Peyer's patch (tissue), 4 donors: ENCODE measurements around the gene LBHD2. TPM values are rescaled to one million over a fixed set of nuclear protein-coding genes. Genes with fewer than 3 reads are reported as not detected.

ENCODE experiments used
- DNase-seq, 3 donors: peaks; one replicate each; pipeline ENCODE4 v3.0.0-alpha.2; 2017 to 2019
- H3K27ac ChIP-seq, 4 donors: fragments of 200-600 bp; sonication (generic); one replicate each; pipeline ENCODE4 v1.5.1; 2016 to 2019
- H3K27me3 ChIP-seq, 2 donors: fragments of 200-600 bp; sonication (generic); one replicate each; pipeline ENCODE4 v1.5.1; 2019
- H3K36me3 ChIP-seq, 3 donors: fragments of 200-600 bp; sonication (generic); one replicate each; pipeline ENCODE4 v1.5.1; 2016 to 2019
- H3K4me1 ChIP-seq, 4 donors: fragments of 200-600 bp; sonication (generic); one replicate each; pipeline ENCODE4 v1.5.1; 2016 to 2019
- H3K4me3 ChIP-seq, 4 donors: fragments of 200-600 bp; sonication (generic); 1 replicate in 3 of 4; 2 replicates in 1 of 4; pipeline ENCODE4 v1.5.1; 2016 to 2019; ENCODE audit warnings: mild to moderate bottlenecking in 1 of 4
- H3K9me3 ChIP-seq, 4 donors: fragments of 200-600 bp; sonication (generic); one replicate each; pipeline ENCODE4 v1.5.1; 2016 to 2019; ENCODE audit warnings: mild to moderate bottlenecking in 1 of 4
- POLR2A ChIP-seq, 2 donors: fragments of 450-650 bp; IDR thresholded peaks; one replicate each; pipeline ENCODE4 v1.5.1; 2017; ENCODE audit warnings: antibody characterized with exemption in 2 of 2, mild to moderate bottlenecking in 2 of 2, moderate library complexity in 2 of 2
- total RNA-seq, 4 donors: library from RNA; depleted of rRNA; stranded (reverse); fragments of >200 nt; gene quantifications; one replicate each; pipeline ENCODE4 v1.1.0, GENCODE V29; 2016
- TF ChIP-seq, protein P1 (sequence below), 6 experiments: fragments of 450-650 bp in 4 of 6; fragments of 200-600 bp in 2 of 6; sonication (generic) in 1 of 6; IDR thresholded peaks; one replicate each; pipeline ENCODE4 v1.5.1; 2017 to 2019; ENCODE audit warnings: antibody characterized with exemption in 6 of 6, mild to moderate bottlenecking in 3 of 6, moderate library complexity in 1 of 6

Gene LBHD2
- total RNA-seq, 4 donors from 2014 or later, result not detected

- H3K4me1 ChIP-seq, result peaks cover 6 to 60% (median 9%) of the 10 kb centered on the region in 4 donors
- H3K9me3 ChIP-seq, result no peaks in the 10 kb centered on the region
- no peaks in the 10 kb centered on the region for H3K36me3 ChIP-seq
- DNase-seq, result peak in 1 of 3 donors; percentile 53
- no peaks in the 10 kb centered on the region for H3K27me3 ChIP-seq
- no peak overlapping the region for H3K4me3 ChIP-seq
- TF ChIP-seq POLR2A (IDR thresholded peaks at IDR 0.05), result no peak
- TF ChIP-seq, protein P1, sequence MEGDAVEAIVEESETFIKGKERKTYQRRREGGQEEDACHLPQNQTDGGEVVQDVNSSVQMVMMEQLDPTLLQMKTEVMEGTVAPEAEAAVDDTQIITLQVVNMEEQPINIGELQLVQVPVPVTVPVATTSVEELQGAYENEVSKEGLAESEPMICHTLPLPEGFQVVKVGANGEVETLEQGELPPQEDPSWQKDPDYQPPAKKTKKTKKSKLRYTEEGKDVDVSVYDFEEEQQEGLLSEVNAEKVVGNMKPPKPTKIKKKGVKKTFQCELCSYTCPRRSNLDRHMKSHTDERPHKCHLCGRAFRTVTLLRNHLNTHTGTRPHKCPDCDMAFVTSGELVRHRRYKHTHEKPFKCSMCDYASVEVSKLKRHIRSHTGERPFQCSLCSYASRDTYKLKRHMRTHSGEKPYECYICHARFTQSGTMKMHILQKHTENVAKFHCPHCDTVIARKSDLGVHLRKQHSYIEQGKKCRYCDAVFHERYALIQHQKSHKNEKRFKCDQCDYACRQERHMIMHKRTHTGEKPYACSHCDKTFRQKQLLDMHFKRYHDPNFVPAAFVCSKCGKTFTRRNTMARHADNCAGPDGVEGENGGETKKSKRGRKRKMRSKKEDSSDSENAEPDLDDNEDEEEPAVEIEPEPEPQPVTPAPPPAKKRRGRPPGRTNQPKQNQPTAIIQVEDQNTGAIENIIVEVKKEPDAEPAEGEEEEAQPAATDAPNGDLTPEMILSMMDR (IDR thresholded peaks at IDR 0.05), result no peak
- peak overlapping the region in 2 of 4 donors; percentile 30 to 31 for H3K27ac ChIP-seq
Measured at GRCh38 chr14:103070971-103071542, 13.0 kb upstream of the LBHD2 start.

DNA sequence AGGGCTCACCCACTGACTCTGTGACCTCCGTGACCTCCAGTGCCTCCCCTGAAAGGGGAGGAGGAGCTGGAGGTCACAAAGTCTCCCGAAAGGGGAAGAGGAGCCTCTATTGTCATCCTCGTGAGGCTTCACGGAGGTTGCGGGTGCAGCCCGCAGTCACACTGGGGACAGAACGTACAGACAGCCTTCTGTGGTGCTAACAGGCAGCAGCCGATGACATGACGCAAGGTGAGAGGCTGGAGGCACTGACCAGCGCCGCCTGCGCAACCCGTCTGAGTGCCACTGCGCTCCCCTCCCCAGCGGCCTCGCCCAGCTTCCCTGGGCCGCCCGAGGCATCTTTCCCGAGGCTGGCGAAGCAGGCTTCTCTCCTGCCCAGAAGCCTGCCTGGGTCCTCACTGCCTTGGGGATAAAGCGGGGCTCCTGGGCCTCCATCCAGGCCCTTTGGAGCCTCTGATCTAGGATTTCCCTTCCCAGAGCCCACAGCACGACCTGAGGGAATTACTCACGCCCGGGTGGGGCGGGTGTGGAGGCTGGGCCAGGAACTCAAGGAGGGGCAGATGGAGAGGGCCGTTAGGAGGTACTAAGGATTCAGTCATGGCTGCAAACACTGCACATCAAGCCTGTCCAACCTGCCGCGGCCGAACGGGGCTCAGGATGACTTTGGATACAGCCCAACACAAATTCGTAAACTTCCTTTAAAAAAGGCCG lies 12.3 kb upstream of the LBHD2 start:
- peaks cover 6 to 59% (median 9%) of the 10 kb centered on the region in 4 donors for H3K4me1 ChIP-seq

DNA sequence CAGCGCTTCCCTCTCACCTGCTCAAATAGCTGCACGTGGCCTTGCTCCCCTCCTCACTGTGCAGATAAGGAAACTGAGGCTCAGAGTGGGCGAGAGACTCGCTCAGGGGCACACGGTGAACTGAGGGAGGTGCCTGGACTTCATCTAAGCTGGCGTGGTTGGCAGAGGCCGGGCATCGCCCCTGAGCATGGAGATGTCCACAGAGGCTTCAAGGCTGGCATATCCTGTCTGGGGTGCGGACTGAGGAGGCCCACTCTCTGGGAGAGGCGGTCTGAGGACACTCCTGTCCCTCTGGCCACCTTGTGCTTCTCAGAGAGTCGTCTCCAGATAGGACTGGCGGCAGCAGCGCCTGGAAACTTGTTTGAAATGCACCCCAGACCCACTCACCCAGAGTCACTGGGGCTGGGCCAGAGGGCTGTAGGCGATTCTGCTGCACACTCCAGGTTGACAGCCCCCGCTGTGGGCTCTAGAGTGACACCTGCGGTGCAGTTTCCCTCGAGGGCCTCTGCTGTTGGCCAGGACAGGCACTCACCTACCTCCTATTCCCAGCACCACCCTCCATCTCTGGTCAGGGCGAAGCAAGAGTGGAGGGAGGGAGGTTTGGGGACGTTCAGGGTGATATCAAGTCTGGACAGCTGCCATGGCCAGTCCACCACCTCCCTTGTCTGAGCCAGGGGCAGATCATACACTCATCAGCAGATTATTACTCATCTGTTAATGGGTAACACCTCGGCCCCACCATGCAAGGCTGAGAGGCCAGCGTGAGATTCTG lies 11.2 kb upstream of the LBHD2 start:
- H3K9me3 ChIP-seq, result no peaks in the 10 kb centered on the region
- no peaks in the 10 kb centered on the region for H3K27me3 ChIP-seq
- H3K4me3 ChIP-seq, result no peak overlapping the region
- H3K27ac ChIP-seq, result peak overlapping the region in 2 of 4 donors; percentile 76 to 87
- TF ChIP-seq POLR2A (IDR thresholded peaks at IDR 0.05), result no peak
- TF ChIP-seq, protein P1 (IDR thresholded peaks at IDR 0.05), result peak in 1 of 6 experiments; percentile 5
- DNase-seq, result peak in 2 of 3 donors; percentile 78 to 79
- H3K36me3 ChIP-seq, result no peaks in the 10 kb centered on the region
- peaks cover 6 to 55% (median 9%) of the 10 kb centered on the region in 4 donors for H3K4me1 ChIP-seq

More for the DNA sequence above, 12.3 kb upstream of the LBHD2 start:
- TF ChIP-seq POLR2A (IDR thresholded peaks at IDR 0.05), result no peak
- TF ChIP-seq, protein P1 (IDR thresholded peaks at IDR 0.05), result no peak
- Histone ChIP-seq H3K27me3 (no peaks in the 10 kb centered on the region), H3K9me3 (no peaks in the 10 kb centered on the region), H3K4me3 (no peak overlapping the region), H3K27ac (peak overlapping the region in 2 of 4 donors; percentile 31 to 39), H3K36me3 (no peaks in the 10 kb centered on the region)
- peak in 1 of 3 donors; percentile 54 for DNase-seq

DNA sequence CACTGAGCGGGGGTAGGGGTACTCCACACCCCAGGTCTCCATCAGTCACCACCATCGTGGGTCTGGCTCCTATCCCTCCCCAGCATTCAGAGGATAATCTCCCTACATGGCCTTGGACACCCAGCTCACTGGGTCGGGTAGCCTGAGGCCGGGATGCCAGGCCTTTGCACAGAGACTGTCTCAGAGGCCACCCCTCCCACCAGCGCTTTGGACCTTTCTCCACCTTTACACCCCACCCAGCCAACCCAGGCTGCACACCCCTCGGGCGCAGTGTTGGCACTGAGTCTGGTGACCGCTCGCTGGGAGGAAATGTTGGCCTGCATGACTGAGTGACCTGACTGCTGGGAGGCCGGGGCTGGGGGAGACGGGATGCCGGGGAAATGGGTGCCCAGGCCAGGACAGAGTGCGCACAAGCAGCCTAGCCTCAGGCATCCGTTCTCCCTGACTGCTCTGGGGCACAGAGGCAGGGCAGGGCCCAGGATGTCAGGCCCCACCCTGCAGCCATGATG lies 10.6 kb upstream of the LBHD2 start:
- TF ChIP-seq, protein P1 (IDR thresholded peaks at IDR 0.05), result no peak
- TF ChIP-seq POLR2A (IDR thresholded peaks at IDR 0.05), result no peak
- no peaks in the 10 kb centered on the region for H3K27me3 ChIP-seq
- peaks cover 5 to 48% (median 6%) of the 10 kb centered on the region in 4 donors for H3K4me1 ChIP-seq
- H3K27ac ChIP-seq, result peak overlapping the region in 2 of 4 donors; percentile 76 to 87
- peak overlapping the region in 1 of 4 donors; percentile 17 for H3K4me3 ChIP-seq
- H3K36me3 ChIP-seq, result no peaks in the 10 kb centered on the region
- no peaks in the 10 kb centered on the region for H3K9me3 ChIP-seq
- DNase-seq, result peak in 2 of 3 donors; percentile 67 to 79
